ENCODE data around the gene DCX. TPM values are rescaled to one million over a fixed set of nuclear protein-coding genes. Genes with fewer than 3 reads are reported as not detected.

The DCX gene
- total and polyA plus RNA-seq, 2 of the 13 experiments (the other 11 are each of a cell fraction or from before 2014, with no cell fraction given), result not detected

DNA sequence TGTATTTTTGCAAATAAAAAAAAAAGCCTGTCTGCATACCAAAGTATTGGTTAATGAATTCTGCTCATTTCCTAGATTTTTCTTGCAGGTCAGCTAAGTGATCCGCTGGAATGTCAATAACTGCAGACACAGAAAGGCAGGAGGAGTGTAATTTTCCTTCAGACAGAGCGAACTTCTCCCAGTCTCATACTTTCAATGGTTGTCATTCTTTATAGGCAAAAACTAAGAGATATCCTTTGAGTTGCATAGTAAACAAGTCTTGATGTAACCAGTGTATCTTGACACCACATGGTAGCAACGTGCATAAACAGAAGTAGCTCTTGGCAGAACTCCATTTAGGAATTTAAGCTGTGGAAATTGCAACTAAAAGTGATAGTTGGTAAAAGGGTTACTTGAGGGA is 149.9 kb downstream of the DCX start:
- WGBS (ENCODE audit: low lambda C conversion rate), result 24% methylated on average over 3 of the region's 3 CpGs
- Histone ChIP-seq H3K4me2 (ENCODE audit: low read depth, low read length) (no peak overlapping the region), H3K4me3 (replicated peaks in 1 of 3; ENCODE audit: insufficient read depth in 1 of 3, low read depth in 2 of 3, low read length in 3 of 3) (no peak overlapping the region), H3K9ac (ENCODE audit: insufficient read depth, low read depth, low read length) (no peak overlapping the region), H3K27ac (ENCODE audit: extremely low read length, insufficient read depth, low read length) (no peak overlapping the region), H2AFZ (ENCODE audit: low read length) (no peak overlapping the region), H4K20me1 (ENCODE audit: insufficient read depth, low read length) (no peaks in the 10 kb centered on the region), H3K9me3 (ENCODE audit: low read length) (no peaks in the 10 kb centered on the region), H3K36me3 (replicated peaks in 1 of 2; ENCODE audit: control insufficient read depth in 1 of 2, insufficient read depth in 2 of 2, low read length in 2 of 2) (no peaks in the 10 kb centered on the region), H3K27me3 (ENCODE audit: control insufficient read depth in 1 of 2, insufficient read depth in 2 of 2, low read length in 2 of 2) (no peaks in the 10 kb centered on the region), H3K4me1 (ENCODE audit: insufficient read depth, low read length) (no peaks in the 10 kb centered on the region), H3K79me2 (ENCODE audit: insufficient read depth, low read length) (no peaks in the 10 kb centered on the region)
- ATAC-seq (no peak), DNase-seq (ENCODE audit: low spot score) (no peak), FAIRE-seq (no peak)
- intact Hi-C loops (cut with micrococcal nuclease; ENCODE audit: unreplicated experiment), result no loop called here
- POLR2A ChIA-PET, result no interaction called here
- in situ Hi-C loops (cut with HindIII; ENCODE audit: extremely low pct_ligation_motif_present, low pct_unique_long_range_greater_than_20kb), result no loop called here
- no peak for TF ChIP-seq BATF2 (CRISPR knock-in tag; IDR thresholded peaks at IDR 0.05)
- TF ChIP-seq SMAD9 (CRISPR knock-in tag; IDR thresholded peaks at IDR 0.05), result no peak
- no peak for TF ChIP-seq ZFAT (CRISPR knock-in tag; conservative IDR thresholded peaks at IDR 0.05)
- no peak for TF ChIP-seq ZKSCAN5 (CRISPR knock-in tag; IDR thresholded peaks at IDR 0.05)
- TF ChIP-seq ZNF782 (CRISPR knock-in tag; IDR thresholded peaks at IDR 0.05; ENCODE audit: borderline replicate concordance), result no peak
- TF ChIP-seq SAP130 (CRISPR knock-in tag; IDR thresholded peaks at IDR 0.05; ENCODE audit: low read depth), result no peak
- no peak for TF ChIP-seq NR3C1 (CRISPR knock-in tag; IDR thresholded peaks at IDR 0.05)
- no peak for TF ChIP-seq MED1 (CRISPR knock-in tag; IDR thresholded peaks at IDR 0.05)
- TF ChIP-seq ZBTB3 (CRISPR knock-in tag; IDR thresholded peaks at IDR 0.05; ENCODE audit: borderline replicate concordance, low read depth), result no peak
- TF ChIP-seq TMF1 (CRISPR knock-in tag; IDR thresholded peaks at IDR 0.05; ENCODE audit: low read depth), result no peak
- no peak for TF ChIP-seq IKZF4 (CRISPR knock-in tag; IDR thresholded peaks at IDR 0.05; ENCODE audit: borderline replicate concordance, low read depth, not compliant biosample characterization)
- no TSS peak for BruUV-seq (replicated peaks)
- CTCF ChIA-PET (ENCODE audit: low intra/inter-chr PET ratio, low total read pairs), result no interaction called here

All from HepG2 (cell line).